Activated CD8-positive, alpha-beta memory T cell treated with anti-CD3 and anti-CD28 coated beads for 1 hour (primary cell): Measurements from ENCODE around the gene EIF5A2.

Source experiments
- DNase-seq, 2 donors: peaks; one replicate each; pipeline ENCODE4 v3.0.0-alpha.2; 2020; ENCODE audit warnings: low read depth in 1 of 2; ENCODE audit errors: extremely low read depth in 1 of 2

EIF5A2 gene

DNA sequence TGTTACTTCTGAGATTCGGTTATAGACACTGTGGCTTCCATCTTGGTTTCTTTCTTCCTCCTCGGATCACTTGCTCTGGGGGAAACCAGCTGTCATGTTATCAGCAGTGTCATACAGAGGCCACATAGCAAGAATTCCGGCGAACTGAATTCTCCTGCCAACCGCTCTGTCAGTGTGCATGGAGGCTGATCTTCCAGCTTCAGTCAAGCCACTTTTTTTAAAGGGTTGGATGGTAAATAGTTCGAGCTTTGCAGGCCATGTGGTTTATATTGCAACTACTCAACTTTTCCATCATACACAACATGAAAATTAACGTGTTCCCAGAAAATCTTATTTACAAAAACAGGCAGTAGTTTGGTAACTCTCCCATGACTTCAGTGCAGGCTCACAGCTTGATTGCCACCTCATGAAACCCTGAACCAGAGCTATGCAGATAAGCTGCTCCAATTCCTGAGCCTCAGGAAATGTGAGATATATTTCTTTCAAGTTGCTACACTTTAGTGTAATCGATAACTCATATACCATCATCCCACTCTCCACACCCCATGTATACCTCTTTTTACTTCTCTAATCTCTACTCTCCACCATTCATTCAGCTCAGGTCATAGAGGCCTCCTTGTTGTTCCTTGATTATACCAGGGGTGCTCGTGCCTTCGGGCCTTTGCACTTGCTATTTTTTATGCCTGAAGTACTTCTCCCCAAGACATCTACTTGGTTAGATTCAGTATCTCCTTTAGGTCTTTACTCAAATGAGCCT, 45.6 kb downstream of the EIF5A2 start:
- no peak for DNase-seq

GRCh38 chr3:170858599-170858998, 49.8 kb downstream of the EIF5A2 start:
- DNase-seq: no peak

- no peak for DNase-seq
Measured at GRCh38 chr3:170852324-170852723, 56.1 kb downstream of the EIF5A2 start.

DNA sequence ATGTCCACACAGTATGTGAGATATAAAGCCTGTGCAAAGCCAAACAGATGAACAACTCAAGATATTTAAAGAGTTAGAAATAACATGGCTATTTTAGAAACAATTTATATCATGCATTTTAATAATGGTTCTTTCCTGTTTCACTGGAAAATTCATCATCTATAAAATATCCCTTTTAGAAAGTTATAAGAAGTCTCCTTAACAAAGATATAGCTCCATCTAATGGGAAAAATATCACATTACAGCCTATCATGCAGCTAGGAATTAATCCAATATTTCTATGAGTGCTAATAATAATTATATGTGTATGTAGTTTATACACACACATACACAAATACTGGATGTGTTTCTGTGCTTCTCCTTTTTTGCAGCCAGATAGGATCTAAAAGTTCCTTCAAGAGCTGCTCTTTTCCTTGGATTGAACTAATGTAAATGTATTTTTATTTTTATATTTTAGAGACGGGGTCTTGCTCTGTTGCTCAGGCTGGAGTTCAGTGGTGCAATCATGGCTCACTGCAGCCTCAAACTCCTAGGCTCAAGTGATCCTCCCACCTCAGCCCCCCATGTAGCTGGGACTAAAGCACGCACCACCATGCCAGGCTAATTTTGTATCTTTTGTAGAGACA, 60.0 kb downstream of the EIF5A2 start:
- DNase-seq: no peak

DNA sequence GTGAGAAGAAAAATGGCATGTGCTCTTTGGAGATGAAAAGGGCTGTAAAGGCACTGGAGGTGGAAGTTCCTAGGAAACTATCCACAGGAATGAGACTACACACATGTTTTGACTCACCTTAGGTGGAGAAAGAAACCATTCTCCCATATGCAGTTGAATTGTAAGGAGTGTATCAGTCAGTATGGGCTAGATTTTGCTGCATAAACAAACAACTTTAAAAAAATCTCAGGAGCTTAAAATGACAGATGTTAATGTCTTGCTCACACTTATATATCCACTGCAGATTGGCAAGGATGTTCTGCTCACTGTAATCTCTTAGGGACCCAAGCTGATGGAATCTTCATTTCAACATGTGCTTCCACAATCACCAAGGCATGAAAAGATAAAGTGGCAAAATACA, 64.1 kb downstream of the EIF5A2 start:
- no peak for DNase-seq

DNA sequence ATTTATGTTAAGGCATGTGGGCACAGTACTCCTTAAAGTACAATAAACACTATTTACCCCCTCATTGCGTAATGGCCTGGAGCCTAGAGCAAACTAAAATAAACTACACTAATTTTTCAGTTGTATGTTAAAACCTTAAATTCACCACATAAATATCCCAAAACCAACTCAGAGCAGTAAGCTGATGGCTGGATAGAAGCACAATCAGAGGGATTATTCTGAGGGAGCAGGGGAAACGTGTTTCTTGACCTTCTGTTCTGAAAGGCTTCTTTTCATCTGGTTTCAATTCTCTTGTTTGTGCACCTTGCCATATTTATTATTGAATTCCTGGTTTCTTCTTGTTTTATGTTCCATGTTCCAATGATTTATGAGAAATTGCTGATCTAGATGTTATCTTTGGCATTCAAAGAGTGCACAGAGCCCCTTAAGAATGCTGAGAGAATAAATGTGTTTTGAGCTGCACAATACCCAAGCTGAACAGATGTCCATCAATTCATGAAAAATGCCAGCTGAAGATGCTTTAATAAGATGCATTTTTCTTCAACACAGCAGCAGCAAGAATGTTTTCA, 68.1 kb downstream of the EIF5A2 start:
- no peak for DNase-seq

DNA sequence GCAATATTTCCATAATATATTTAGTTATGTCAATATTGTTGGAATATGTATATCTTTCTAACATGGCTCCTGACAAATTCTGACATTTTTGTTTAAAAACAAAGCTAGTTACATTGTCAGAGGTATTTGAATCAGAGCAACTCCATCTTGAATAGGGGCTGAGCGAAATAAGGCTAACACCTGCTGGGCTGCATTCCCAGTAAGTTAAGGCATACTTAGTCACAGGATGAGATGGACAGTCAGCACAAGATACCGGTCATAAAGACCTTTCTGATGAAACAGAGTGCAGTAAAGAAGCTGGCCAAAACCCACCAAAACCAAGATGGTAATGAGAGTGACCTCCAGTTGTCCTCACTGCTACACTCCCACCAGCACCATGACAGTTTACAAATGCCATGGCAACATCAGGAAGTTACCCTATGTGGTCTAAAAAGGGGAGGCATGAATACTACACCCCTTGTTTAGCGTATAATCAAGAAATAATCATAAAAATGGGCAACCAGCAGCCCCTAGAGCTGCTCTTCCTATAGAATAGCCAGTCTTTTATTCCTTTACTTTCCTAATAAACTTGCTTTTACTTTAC, 68.8 kb downstream of the EIF5A2 start:
- DNase-seq: no peak
